HUES48 (cell line): Measurements from ENCODE around the gene PHC2.

Experiments used
- H3K27ac ChIP-seq: one replicate; pipeline ENCODE4 v1.7.0; 2013; ENCODE audit warnings: low read depth, low read length, inconsistent platforms
- H3K27me3 ChIP-seq: 2 replicates; pipeline ENCODE4 v1.6.1; 2013; ENCODE audit warnings: mild to moderate bottlenecking, low read length; ENCODE audit not compliant: control insufficient read depth, insufficient read depth
- H3K36me3 ChIP-seq: 2 replicates; pipeline ENCODE4 v1.6.1; 2013; ENCODE audit warnings: low read length; ENCODE audit not compliant: control insufficient read depth, insufficient read depth
- H3K4me1 ChIP-seq: 2 replicates; pipeline ENCODE4 v1.6.1; 2013; ENCODE audit warnings: mild to moderate bottlenecking, low read length; ENCODE audit not compliant: control insufficient read depth, insufficient read depth
- H3K4me3 ChIP-seq: 2 replicates; pipeline ENCODE4 v1.5.1; 2013; ENCODE audit warnings: mild to moderate bottlenecking, low read depth, low read length
- H3K9ac ChIP-seq: 2 replicates; pipeline ENCODE4 v1.6.1; 2013; ENCODE audit warnings: mild to moderate bottlenecking, low read depth, low read length, moderate library complexity
- H3K9me3 ChIP-seq: 2 replicates; pipeline ENCODE4 v1.6.1; 2013; ENCODE audit warnings: low read length; ENCODE audit not compliant: control insufficient read depth, insufficient read depth

PHC2 gene

DNA sequence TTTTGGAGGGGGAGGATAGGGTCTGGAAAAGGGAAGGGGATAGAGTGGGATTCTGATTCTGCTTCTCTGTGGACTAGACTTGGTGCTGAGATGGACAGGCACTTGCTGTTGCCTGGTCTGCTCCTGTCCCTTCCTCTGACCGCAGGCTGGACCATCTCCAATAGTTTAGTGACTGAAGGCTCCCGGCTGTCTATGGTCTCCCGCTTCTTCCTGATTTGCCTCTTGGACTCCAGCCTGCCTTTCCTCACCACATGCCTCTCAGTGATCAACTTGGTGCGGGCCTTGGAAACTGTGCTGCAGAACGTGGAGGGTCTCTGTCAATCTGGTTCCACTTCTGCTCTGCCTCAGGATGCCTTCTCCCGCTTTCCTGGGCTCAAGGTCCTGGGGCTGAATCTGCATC lies 35.3 kb upstream of the PHC2 start:
- Histone ChIP-seq H3K9me3 (no peaks in the 10 kb centered on the region), H3K4me3 (no peak overlapping the region)

DNA sequence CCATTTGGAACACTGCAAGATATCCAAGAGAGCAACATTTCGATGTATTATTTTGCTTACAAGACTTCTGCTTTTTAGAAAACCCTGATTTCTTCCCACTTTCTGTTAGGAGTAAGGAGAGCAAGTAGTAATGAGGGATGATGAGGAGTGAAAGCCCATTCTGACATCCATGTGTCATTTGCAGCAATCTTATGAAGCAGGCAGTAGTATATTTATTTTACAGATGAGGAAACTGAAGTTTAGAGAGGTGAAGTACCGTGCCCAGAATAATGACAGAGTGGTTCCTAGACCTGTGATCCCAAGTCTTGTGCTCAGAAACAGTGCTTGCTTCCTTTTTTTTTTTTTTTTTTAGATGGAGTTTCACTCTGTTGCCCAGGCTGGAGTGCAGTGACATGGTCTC lies 34.4 kb upstream of the PHC2 start:
- no peak overlapping the region for H3K9ac ChIP-seq
- H3K27me3 ChIP-seq = no peaks in the 10 kb centered on the region
- H3K27ac ChIP-seq = no peak overlapping the region
- no peaks in the 10 kb centered on the region for H3K36me3 ChIP-seq
- no peak overlapping the region for H3K4me3 ChIP-seq
- peaks cover 3% of the 10 kb centered on the region; the same call in 1 of the 2 replicates for H3K4me1 ChIP-seq
- H3K9me3 ChIP-seq = no peaks in the 10 kb centered on the region

More for the DNA sequence above, 35.3 kb upstream of the PHC2 start:
- Histone ChIP-seq H3K27ac (no peak overlapping the region), H3K36me3 (no peaks in the 10 kb centered on the region), H3K9ac (no peak overlapping the region), H3K4me1 (peaks cover 9% of the 10 kb centered on the region; the same call in 1 of the 2 replicates), H3K27me3 (no peaks in the 10 kb centered on the region)

DNA sequence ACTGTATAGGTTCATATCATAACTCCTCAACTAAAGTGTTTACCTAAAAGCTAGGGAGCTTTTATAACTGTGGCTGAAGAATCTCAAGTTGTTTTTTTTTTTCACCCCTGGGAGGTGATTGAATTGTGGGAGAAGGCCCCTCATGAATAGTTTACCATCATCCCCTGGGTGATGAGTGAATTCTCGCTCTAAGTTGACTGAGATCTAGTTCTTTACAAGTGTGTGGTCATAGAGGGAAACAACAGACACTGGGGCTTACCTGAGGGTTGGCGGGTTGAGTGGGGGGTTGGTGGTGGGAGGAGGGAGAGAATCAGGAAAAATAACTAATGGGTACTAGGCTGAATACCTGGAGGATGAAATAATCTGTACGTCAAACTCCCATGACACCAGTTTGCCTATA lies 33.7 kb upstream of the PHC2 start:
- Histone ChIP-seq H3K4me3 (no peak overlapping the region), H3K27me3 (no peaks in the 10 kb centered on the region), H3K36me3 (no peaks in the 10 kb centered on the region), H3K27ac (no peak overlapping the region), H3K9me3 (no peaks in the 10 kb centered on the region), H3K9ac (no peak overlapping the region), H3K4me1 (no peaks in the 10 kb centered on the region)

DNA sequence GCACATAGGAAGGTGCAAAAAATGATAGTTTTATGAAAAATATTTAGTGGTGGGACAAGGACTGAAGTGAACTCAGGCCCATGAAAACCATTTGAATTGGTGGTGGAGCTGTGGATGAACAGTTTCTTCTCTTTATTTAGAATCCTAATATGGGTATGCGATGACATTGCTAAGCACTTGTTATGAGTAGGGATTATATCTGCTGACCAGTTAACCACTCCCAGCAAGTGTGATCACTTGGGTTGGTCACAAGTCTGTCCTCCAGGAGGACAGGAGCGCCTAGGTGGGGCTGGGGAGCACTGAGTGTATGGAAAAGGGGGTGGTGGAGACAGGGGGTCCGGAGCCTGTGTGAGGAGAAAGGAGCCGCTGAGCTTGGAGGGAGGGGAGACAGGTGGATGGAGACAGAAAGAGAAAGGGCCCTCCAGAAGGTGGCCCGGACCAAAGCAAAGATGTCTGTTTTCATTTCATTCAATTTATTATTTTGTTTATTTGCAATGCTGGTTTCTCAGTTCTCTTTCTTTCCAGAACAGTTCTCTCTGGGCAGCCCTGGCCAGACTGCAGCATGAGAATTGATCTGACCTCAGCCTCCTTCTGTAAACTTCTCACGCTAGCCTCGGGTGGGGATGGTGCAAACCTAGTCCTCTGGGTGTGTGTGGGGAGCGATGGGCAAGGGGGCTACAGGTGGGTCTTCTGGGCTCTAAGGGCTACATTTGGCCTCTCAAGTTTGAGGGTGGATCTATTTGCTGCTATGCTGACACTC lies 31.7 kb upstream of the PHC2 start:
- Histone ChIP-seq H3K27ac (no peak overlapping the region), H3K36me3 (no peaks in the 10 kb centered on the region), H3K27me3 (no peaks in the 10 kb centered on the region), H3K9me3 (no peaks in the 10 kb centered on the region), H3K4me3 (no peak overlapping the region), H3K4me1 (no peaks in the 10 kb centered on the region), H3K9ac (no peak overlapping the region)

DNA sequence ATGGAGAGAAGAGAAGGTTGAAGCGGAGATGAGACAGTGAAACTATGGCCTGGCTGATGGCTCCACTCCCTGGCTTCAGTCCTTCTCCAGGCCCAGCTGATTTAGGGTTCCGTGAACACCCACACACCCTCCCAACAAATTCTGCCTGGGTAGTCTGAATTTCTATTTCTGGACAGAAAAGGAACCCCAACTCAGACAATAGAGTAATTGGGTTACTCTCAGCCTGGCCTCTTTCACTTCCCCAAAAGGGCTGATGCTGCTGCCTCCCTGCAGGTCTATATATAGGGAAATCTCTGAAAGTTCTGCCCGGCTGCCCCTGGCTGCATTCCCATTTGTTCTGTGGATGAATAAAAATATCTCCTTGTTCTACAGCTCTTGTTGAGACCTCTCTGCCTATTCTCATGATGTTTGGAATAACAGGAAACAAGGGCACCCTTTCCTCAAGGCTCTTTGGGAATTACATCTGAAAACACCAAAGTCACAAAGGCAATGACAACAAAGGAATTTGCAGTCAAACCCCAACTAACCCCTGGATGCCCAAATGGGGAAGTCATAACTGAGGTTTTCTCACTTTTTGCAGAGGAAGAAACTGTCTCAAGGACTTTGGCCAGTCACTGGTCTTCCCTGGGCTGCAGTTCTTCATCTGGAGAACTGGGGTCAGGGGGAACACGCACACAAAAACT lies 30.2 kb upstream of the PHC2 start:
- H3K36me3 ChIP-seq = no peaks in the 10 kb centered on the region
- no peaks in the 10 kb centered on the region for H3K4me1 ChIP-seq
- H3K9me3 ChIP-seq = no peaks in the 10 kb centered on the region
- H3K9ac ChIP-seq = no peak overlapping the region
- no peak overlapping the region for H3K27ac ChIP-seq
- no peaks in the 10 kb centered on the region for H3K27me3 ChIP-seq
- H3K4me3 ChIP-seq = no peak overlapping the region

DNA sequence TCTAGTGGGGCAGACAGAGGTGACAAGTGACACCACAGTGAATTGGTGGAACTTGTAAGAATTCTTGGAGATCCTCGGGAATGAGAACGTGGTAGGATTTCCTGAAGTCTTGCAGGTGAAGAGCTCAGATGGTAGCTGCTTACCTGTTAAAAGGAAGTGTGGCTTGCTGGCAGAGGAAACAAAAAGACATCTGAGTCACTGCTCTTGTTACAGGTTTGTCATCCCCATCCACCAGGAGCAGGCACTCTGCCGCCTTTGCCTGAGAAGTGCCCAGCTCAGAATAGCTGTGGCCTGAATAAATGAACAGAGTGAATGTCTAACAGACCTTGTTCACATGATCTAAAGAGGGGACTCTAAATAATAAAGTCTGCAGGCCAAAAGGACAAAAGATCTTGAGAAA lies 29.2 kb upstream of the PHC2 start:
- Histone ChIP-seq H3K36me3 (no peaks in the 10 kb centered on the region), H3K4me3 (no peak overlapping the region), H3K27me3 (no peaks in the 10 kb centered on the region), H3K9ac (no peak overlapping the region), H3K9me3 (no peaks in the 10 kb centered on the region), H3K27ac (no peak overlapping the region), H3K4me1 (no peaks in the 10 kb centered on the region)

DNA sequence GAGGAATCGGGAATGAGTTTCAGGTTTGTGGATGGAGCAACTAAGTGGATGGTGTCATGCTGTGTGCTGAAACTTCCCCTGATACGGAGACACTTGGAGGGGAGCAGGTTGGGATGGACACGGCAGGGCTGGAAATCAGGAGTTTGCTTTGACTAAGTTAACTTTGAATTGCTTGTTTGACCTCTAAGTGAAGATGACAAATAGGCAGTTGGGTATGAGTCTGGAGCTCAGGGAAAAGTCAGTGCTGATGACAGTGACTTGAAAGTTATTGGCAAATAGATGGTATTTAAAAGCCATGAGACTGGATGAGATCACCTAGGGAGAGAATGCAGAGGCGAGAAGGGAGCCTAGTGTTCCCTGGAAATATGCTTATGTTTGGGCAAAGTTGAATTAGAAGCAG lies 28.8 kb upstream of the PHC2 start:
- Histone ChIP-seq H3K9me3 (no peaks in the 10 kb centered on the region), H3K4me3 (no peak overlapping the region), H3K27me3 (no peaks in the 10 kb centered on the region), H3K36me3 (no peaks in the 10 kb centered on the region), H3K4me1 (no peaks in the 10 kb centered on the region), H3K27ac (no peak overlapping the region), H3K9ac (no peak overlapping the region)

DNA sequence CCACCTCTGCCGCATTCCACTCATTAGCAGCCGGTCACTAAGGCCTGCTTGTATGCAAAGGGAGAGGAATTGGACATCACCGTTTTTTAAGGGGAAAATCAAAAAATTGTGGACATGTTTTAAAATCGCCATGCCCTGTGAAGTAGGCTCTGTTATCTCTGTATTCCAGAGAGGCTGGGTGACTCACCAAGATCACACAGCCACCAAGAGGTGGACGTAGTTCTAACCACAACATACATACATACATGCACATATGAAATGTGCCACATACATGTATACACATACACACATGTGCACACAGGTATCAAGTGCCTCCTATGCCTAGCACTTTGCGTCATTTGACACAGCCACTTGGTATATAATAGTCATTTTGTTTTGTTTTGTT lies 25.6 kb upstream of the PHC2 start:
- no peaks in the 10 kb centered on the region for H3K36me3 ChIP-seq
- H3K4me3 ChIP-seq = no peak overlapping the region
- no peaks in the 10 kb centered on the region for H3K9me3 ChIP-seq
- no peaks in the 10 kb centered on the region for H3K27me3 ChIP-seq
- no peaks in the 10 kb centered on the region for H3K4me1 ChIP-seq
- H3K9ac ChIP-seq = no peak overlapping the region
- no peak overlapping the region for H3K27ac ChIP-seq

DNA sequence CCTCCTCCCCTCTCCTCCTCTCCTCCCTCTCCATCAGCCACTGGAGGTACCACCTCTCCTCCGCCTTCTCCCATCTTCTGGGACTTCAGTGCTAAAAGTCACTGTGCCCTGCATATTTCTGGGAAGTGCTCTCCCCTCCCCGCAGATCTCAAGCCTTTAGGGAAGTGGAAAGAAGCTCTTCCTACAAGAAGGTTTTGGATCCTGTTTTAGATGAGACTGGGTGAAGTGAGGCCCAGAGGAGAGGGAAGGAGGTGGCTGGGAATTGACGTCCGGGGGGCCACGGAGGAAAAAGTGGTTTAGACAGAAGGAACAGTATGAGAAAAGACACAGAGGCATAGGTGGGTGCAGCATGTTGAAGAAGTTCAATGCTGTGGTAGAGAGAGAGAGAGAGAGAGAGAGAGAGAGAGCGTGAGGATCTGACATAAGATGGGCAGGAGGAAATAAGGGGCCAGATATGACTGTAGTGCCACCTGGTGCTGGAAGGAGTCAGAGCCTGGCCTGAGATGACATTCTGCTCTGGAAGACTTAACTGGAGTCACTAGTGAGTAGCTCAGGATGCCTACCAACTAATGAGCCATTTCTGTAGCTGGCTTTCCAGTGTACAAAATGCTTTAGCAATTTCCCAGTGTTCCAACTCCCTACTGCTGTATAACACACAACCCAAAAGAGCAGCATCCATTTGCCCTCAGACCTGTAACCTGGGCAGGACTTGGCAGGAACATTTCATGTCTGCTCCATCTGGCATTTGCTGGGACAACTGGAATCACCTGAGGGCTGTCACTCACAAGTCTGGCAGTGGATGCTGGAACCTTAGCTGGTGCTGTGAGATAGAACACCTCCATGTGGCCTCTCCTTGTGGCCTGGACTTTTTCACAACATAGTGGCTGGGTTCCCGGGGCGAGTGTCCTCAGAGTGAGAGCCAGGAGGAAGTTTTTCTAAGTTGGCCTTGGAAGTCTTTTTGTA lies 24.9 kb upstream of the PHC2 start:
- H3K9me3 ChIP-seq = no peaks in the 10 kb centered on the region
- no peak overlapping the region for H3K27ac ChIP-seq
- no peaks in the 10 kb centered on the region for H3K27me3 ChIP-seq
- no peaks in the 10 kb centered on the region for H3K36me3 ChIP-seq
- no peaks in the 10 kb centered on the region for H3K4me1 ChIP-seq
- no peak overlapping the region for H3K4me3 ChIP-seq
- H3K9ac ChIP-seq = no peak overlapping the region

DNA sequence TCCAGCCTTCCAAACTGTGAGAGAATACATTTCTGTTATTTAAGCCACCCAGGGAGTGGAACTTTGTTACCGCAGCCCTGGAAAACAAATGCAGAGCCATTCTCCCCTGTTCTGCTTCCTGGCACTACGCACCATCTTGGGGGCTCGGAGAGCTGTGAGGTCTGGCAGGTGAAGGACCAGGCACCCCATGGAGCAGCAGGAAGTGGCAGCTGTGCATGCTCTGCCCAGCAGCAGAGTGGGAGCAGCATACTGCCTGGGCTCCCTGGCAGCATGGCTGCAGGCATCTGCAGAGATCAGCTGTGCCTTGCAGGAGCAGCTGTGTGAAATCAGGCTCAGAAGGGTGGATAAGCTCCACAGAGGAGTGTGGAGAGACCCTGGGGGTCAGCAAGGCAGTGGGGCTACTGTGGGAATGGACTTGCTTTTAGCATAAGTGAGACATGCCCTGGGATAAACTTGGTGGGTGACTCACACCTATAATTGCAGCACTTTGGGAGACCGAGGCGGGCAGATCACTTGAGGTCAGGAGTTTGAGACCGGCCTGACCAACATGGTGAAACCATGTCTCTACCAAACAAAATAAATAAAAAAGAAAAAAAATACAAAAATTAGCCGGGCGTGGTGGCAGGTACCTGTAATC lies 23.9 kb upstream of the PHC2 start:
- no peak overlapping the region for H3K4me3 ChIP-seq
- no peaks in the 10 kb centered on the region for H3K27me3 ChIP-seq
- H3K4me1 ChIP-seq = no peaks in the 10 kb centered on the region
- H3K36me3 ChIP-seq = no peaks in the 10 kb centered on the region
- H3K9ac ChIP-seq = no peak overlapping the region
- no peak overlapping the region for H3K27ac ChIP-seq
- no peaks in the 10 kb centered on the region for H3K9me3 ChIP-seq
